HEK293 (cell line): ENCODE measurements around the gene SMOC1.

Source experiments
- CTCF ChIA-PET: fragments of 350-600 bp; formaldehyde crosslinking; extraction: SDS; loops from one replicate; lab custom pipeline; 2021; ENCODE audit warnings: antibody characterized with exemption; lab: Yijun Ruan, JAX
- POLR2A ChIA-PET: fragments of 300-600 bp; formaldehyde crosslinking; extraction: SDS; loops from one replicate; lab custom pipeline; 2020; ENCODE audit warnings: antibody characterized with exemption, inconsistent platforms; lab: Yijun Ruan, JAX
- H3K27ac ChIP-seq: fragments of 200-500 bp; sonication (Bioruptor generic); 2 replicates; pipeline ENCODE4 v1.5.1; 2014; ENCODE audit warnings: low read depth, low read length, control low read depth, inconsistent platforms; ENCODE audit errors: extremely low read depth
- H3K36me3 ChIP-seq, 2 experiments: fragments of 200-500 bp in 1 of 2; sonication (Bioruptor generic) in 1 of 2; 1 replicate in 1 of 2; 2 replicates in 1 of 2; pipeline ENCODE4 v1.5.1; 2014 to 2017; ENCODE audit warnings: inconsistent platforms in 2 of 2, low read length in 2 of 2; ENCODE audit not compliant: control insufficient read depth in 2 of 2, insufficient read depth in 1 of 2
- H3K4me1 ChIP-seq: fragments of 200-500 bp; sonication (Bioruptor generic); 2 replicates; pipeline ENCODE4 v1.5.1; 2014; ENCODE audit warnings: mild to moderate bottlenecking, low read length, inconsistent platforms; ENCODE audit not compliant: control insufficient read depth, insufficient read depth
- H3K4me3 ChIP-seq: 2 replicates; pipeline ENCODE4 v1.5.1; 2011; ENCODE audit warnings: low read depth, mild to moderate bottlenecking, control low read depth, low read length, moderate library complexity
- H3K9me3 ChIP-seq: fragments of 200-500 bp; sonication (Bioruptor generic); 2 replicates; pipeline ENCODE4 v1.5.1; 2014; ENCODE audit warnings: low read depth, low read length, inconsistent platforms; ENCODE audit not compliant: control insufficient read depth, insufficient read depth
- BCL11A ChIP-seq: fragments of 450-650 bp; formaldehyde crosslinking; IDR thresholded peaks from 2 replicates; pipeline ENCODE4 v1.5.1; 2016; ENCODE audit warnings: low read depth, missing biosample characterization, missing genetic modification characterization
- GLI2 ChIP-seq: fragments of 450-650 bp; formaldehyde crosslinking; IDR thresholded peaks from 2 replicates; pipeline ENCODE4; 2017; ENCODE audit warnings: missing biosample characterization, missing genetic modification characterization, low read depth, borderline replicate concordance
- GLIS1 ChIP-seq: fragments of 450-650 bp; formaldehyde crosslinking; IDR thresholded peaks from 2 replicates; pipeline ENCODE4 v1.5.1; 2016; ENCODE audit warnings: missing biosample characterization, missing genetic modification characterization
- IKZF3 ChIP-seq: fragments of 450-650 bp; IDR thresholded peaks from 2 replicates; pipeline ENCODE4 v1.5.0; 2018; ENCODE audit warnings: missing biosample characterization, mild to moderate bottlenecking, missing genetic modification characterization, moderate library complexity
- OVOL3 ChIP-seq: fragments of 450-650 bp; formaldehyde crosslinking; IDR thresholded peaks from 2 replicates; pipeline ENCODE4 v1.5.1; 2016; ENCODE audit warnings: missing biosample characterization, missing genetic modification characterization
- REST ChIP-seq: fragments of 450-650 bp; formaldehyde crosslinking; IDR thresholded peaks from 2 replicates; pipeline ENCODE4 v1.5.1; 2016; ENCODE audit warnings: missing biosample characterization, missing genetic modification characterization
- SCRT1 ChIP-seq: fragments of 450-650 bp; formaldehyde crosslinking; IDR thresholded peaks from 2 replicates; pipeline ENCODE4 v1.5.1; 2016; ENCODE audit warnings: missing biosample characterization, missing genetic modification characterization, borderline replicate concordance
- TSHZ1 ChIP-seq: fragments of 450-650 bp; formaldehyde crosslinking; IDR thresholded peaks from 2 replicates; pipeline ENCODE4 v1.5.1; 2016; ENCODE audit warnings: missing biosample characterization, missing genetic modification characterization, borderline replicate concordance
- ZFP3 ChIP-seq: fragments of 450-650 bp; formaldehyde crosslinking; IDR thresholded peaks from 2 replicates; pipeline ENCODE4 v1.5.1; 2016; ENCODE audit warnings: low read depth, missing biosample characterization, missing genetic modification characterization
- ZNF184 ChIP-seq: fragments of 450-650 bp; IDR thresholded peaks from 2 replicates; pipeline ENCODE4 v1.5.1; 2018; ENCODE audit warnings: missing biosample characterization, mild to moderate bottlenecking, missing genetic modification characterization
- ZNF311 ChIP-seq: fragments of 450-650 bp; formaldehyde crosslinking; IDR thresholded peaks from 2 replicates; pipeline ENCODE4 v1.5.1; 2017; ENCODE audit warnings: missing biosample characterization, missing genetic modification characterization, borderline replicate concordance
- ZNF354C ChIP-seq: fragments of 450-650 bp; formaldehyde crosslinking; IDR thresholded peaks from 2 replicates; pipeline ENCODE4 v1.5.1; 2016; ENCODE audit warnings: missing biosample characterization, missing genetic modification characterization, low read depth, borderline replicate concordance
- ZNF645 ChIP-seq: fragments of 450-650 bp; formaldehyde crosslinking; IDR thresholded peaks from 2 replicates; pipeline ENCODE4; 2016; ENCODE audit warnings: missing biosample characterization, missing genetic modification characterization
- ZNF701 ChIP-seq: fragments of 450-650 bp; formaldehyde crosslinking; IDR thresholded peaks from 2 replicates; pipeline ENCODE4 v1.5.1; 2016; ENCODE audit warnings: missing biosample characterization, missing genetic modification characterization

SMOC1 gene

GRCh38 chr14:69941768-69942742 lies 62.8 kb downstream of the SMOC1 start:
- H3K4me1 ChIP-seq, result no peaks in the 10 kb centered on the region
- TF ChIP-seq GLIS1 (tag by site-specific recombination), result no peak
- no peak for TF ChIP-seq ZNF645 (tag by site-specific recombination)
- no peak for TF ChIP-seq ZNF354C (tag by site-specific recombination)
- no peak for TF ChIP-seq TSHZ1 (tag by site-specific recombination)
- no peak for TF ChIP-seq BCL11A (tag by site-specific recombination)
- no peak for TF ChIP-seq GLI2
- peak; percentile 80 for TF ChIP-seq REST
- no peaks in the 10 kb centered on the region for H3K36me3 ChIP-seq
- no peak overlapping the region for H3K27ac ChIP-seq
- H3K4me3 ChIP-seq, result no peak overlapping the region
- H3K9me3 ChIP-seq, result no peaks in the 10 kb centered on the region; the same call in 1 of the 2 replicates
- CTCF ChIA-PET, result no interaction called here
- POLR2A ChIA-PET, result no interaction called here

DNA sequence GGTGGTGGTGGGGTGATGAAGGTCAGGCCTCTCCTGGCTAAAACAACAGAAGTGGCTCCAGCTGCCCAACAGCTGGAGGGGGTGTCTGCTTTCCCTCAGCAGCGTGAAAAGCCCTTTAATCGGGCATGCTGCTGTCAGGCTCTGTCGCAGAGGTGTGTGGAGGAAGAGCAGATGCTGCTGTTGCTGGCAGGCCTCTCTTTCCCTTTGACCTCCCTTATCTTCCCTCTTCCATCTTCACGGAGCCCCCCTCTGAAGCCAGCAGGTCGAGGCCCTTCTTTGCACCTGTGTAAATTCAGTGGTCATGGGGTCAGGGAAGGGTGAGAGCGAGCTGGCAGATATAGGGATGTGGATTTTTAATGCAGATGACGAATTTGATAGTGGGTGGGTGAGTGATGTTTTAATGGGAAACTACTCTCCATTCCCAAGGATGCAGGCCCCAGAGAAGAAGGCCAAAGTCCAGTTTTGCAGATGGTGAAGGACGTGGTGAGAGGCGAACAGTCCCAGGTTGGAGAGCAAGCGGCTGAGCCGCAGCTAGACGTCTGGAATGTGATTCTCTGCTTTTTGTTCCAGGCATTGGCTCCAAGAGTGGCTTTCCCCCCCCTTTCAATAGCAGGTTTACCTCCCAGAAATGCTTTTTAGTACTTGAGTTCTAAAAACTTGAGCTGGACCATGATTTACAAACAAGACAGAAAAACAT lies 64.0 kb downstream of the SMOC1 start:
- H3K4me1 ChIP-seq, result no peaks in the 10 kb centered on the region
- TF ChIP-seq ZNF311 (tag by site-specific recombination) (no peak), ZNF184 (no peak), ZFP3 (tag by site-specific recombination) (no peak), SCRT1 (no peak), IKZF3 (no peak), ZNF701 (tag by site-specific recombination) (no peak), OVOL3 (tag by site-specific recombination) (no peak)
- TF ChIP-seq, all 188 proteins: peak for 0
- Histone ChIP-seq H3K36me3 (no peaks in the 10 kb centered on the region), H3K4me3 (no peak overlapping the region), H3K9me3 (no peaks in the 10 kb centered on the region; the same call in 1 of the 2 replicates), H3K27ac (no peak overlapping the region)
- ChIA-PET POLR2A (no interaction called here), CTCF (interaction anchor here (0.6 kb wide), 1 partner anchor 199 kb away, joined by 3 read pairs; no protein-coding TSS in a partner anchor)
